Keratinocyte (primary cell): ENCODE data around the gene SLC25A13. TPM values are rescaled to one million over a fixed set of nuclear protein-coding genes. Genes with fewer than 3 reads are reported as not detected.

ENCODE experiments used
- DNase-seq: peaks from one replicate; pipeline ENCODE4 v3.0.0-alpha.2; 2011; ENCODE audit warnings: low read depth, missing footprints, low spot score
- FAIRE-seq: peaks from 2 replicates; lab custom pipeline; 2011; peaks lifted over from hg19 to GRCh38; lab: Jason Lieb, UNC
- H2AFZ ChIP-seq: 2 replicates; pipeline ENCODE4 v1.6.0; 2012; ENCODE audit warnings: low read length, control low read depth, inconsistent platforms; ENCODE audit not compliant: control insufficient read depth
- H3K27ac ChIP-seq: 2 replicates; pipeline ENCODE4 v1.5.1; 2011; ENCODE audit warnings: low read length; ENCODE audit not compliant: control insufficient read depth, insufficient read depth
- H3K27me3 ChIP-seq: 3 replicates; pipeline ENCODE4 v1.6.0; 2011; ENCODE audit warnings: low read length; ENCODE audit not compliant: control insufficient read depth, insufficient read depth; ENCODE audit errors: extremely low read depth
- H3K36me3 ChIP-seq, 2 experiments: 2 replicates in 1 of 2; 3 replicates in 1 of 2; pipeline ENCODE4 v1.5.1; 2011; ENCODE audit warnings: low read length in 2 of 2, mild to moderate bottlenecking in 1 of 2; ENCODE audit not compliant: control insufficient read depth in 2 of 2, insufficient read depth in 2 of 2; ENCODE audit errors: extremely low read depth in 1 of 2
- H3K4me1 ChIP-seq: 3 replicates; pipeline ENCODE4 v1.5.1; 2011; ENCODE audit warnings: low read length; ENCODE audit not compliant: control insufficient read depth, insufficient read depth; ENCODE audit errors: extremely low read depth
- H3K4me2 ChIP-seq: 3 replicates; pipeline ENCODE4 v1.6.0; 2011; ENCODE audit warnings: low read depth, low read length; ENCODE audit not compliant: control insufficient read depth, insufficient read depth; ENCODE audit errors: extremely low read depth
- H3K4me3 ChIP-seq, 3 experiments: fragments of 200-600 bp in 1 of 3; sonication (generic) in 1 of 3; 2 replicates in 2 of 3; 3 replicates in 1 of 3; pipeline ENCODE4 v1.5.1; 2011 to 2016; ENCODE audit warnings: low read length in 3 of 3, mild to moderate bottlenecking in 3 of 3, control low read depth in 2 of 3, inconsistent platforms in 1 of 3, low read depth in 1 of 3, mixed read lengths in 1 of 3, mixed run types in 1 of 3, moderate library complexity in 1 of 3; ENCODE audit not compliant: control insufficient read depth in 2 of 3, insufficient read depth in 2 of 3; ENCODE audit errors: extremely low read depth in 1 of 3
- H3K79me2 ChIP-seq: 2 replicates; pipeline ENCODE4 v1.6.0; 2012; ENCODE audit warnings: low read length; ENCODE audit not compliant: control insufficient read depth, insufficient read depth
- H3K9ac ChIP-seq: 3 replicates; pipeline ENCODE4 v1.6.0; 2011; ENCODE audit warnings: low read length; ENCODE audit not compliant: control insufficient read depth, insufficient read depth; ENCODE audit errors: extremely low read depth
- H3K9me1 ChIP-seq: 3 replicates; pipeline ENCODE4 v1.6.0; 2011; ENCODE audit warnings: low read length; ENCODE audit not compliant: control insufficient read depth, insufficient read depth; ENCODE audit errors: extremely low read depth
- H3K9me3 ChIP-seq: 2 replicates; pipeline ENCODE4 v1.5.1; 2012; ENCODE audit warnings: low read depth, low read length; ENCODE audit not compliant: control insufficient read depth
- H4K20me1 ChIP-seq: 3 replicates; pipeline ENCODE4 v1.6.0; 2011; ENCODE audit warnings: low read length; ENCODE audit not compliant: control insufficient read depth, insufficient read depth; ENCODE audit errors: extremely low read depth
- CTCF ChIP-seq, 3 experiments: IDR thresholded peaks in 1 of 3; conservative IDR thresholded peaks in 1 of 3; optimal IDR thresholded peaks in 1 of 3; 2 replicates in 2 of 3; 3 replicates in 1 of 3; pipeline versions ENCODE3 to v1.5.1; 2011; ENCODE audit warnings: low read length in 3 of 3, mild to moderate bottlenecking in 3 of 3, moderate library complexity in 2 of 3, control low read depth in 1 of 3, inconsistent platforms in 1 of 3; ENCODE audit not compliant: insufficient read depth in 2 of 3; ENCODE audit errors: extremely low read depth in 1 of 3
- EZH2 ChIP-seq: IDR thresholded peaks from one replicate; pipeline ENCODE4 v1.6.1; 2012; ENCODE audit warnings: inconsistent platforms, mild to moderate bottlenecking, low read length, moderate library complexity
- dilution Hi-C: fragments of 300-500 bp; cut with MboI; formaldehyde crosslinking; loops from one replicate; pipeline ENCODE4 v1.7.0; 2020; ENCODE audit warnings: low sequenced_read_pairs; ENCODE audit not compliant: extremely low pct_ligation_motif_present
- polyA plus RNA-seq, 5 experiments: library from polyadenylated mRNA; depleted of rRNA in 3 of 5; stranded (reverse) in 3 of 5; stranded (forward) in 1 of 5; unstranded in 1 of 5; fragments of >200 nt; gene quantifications; 1 replicate in 1 of 5; 2 replicates in 3 of 5; 3 replicates in 1 of 5; pipeline versions ENCODE4 v1.2.1 to v1.2.3, GENCODE V29; 2011 to 2012; ENCODE audit warnings: missing spikeins in 2 of 5, low read depth in 1 of 5, low replicate concordance in 1 of 5

SLC25A13 gene
- polyA plus RNA-seq, 1 donor (not counting 4 experiments of a cell fraction or from before 2014, with no cell fraction given), result 29.4 TPM

GRCh38 chr7:96236198-96237039 lies 85.5 kb downstream of the SLC25A13 start:
- Histone ChIP-seq H3K4me3 (no peak overlapping the region), H3K9ac (no peak overlapping the region), H3K4me2 (no peak overlapping the region), H4K20me1 (no peaks in the 10 kb centered on the region), H3K9me3 (no peaks in the 10 kb centered on the region), H3K79me2 (peaks cover 5% of the 10 kb centered on the region), H3K36me3 (peaks cover 2 to 8% of the 10 kb centered on the region in 2 experiments), H3K4me1 (peaks cover 15% of the 10 kb centered on the region), H3K27ac (no peak overlapping the region), H2AFZ (no peak overlapping the region), H3K9me1 (no peaks in the 10 kb centered on the region), H3K27me3 (no peaks in the 10 kb centered on the region)
- no peak for FAIRE-seq
- dilution Hi-C loops, result no loop called here
- TF ChIP-seq CTCF (optimal IDR thresholded peaks at IDR 0.05 in 1 of 3, IDR thresholded peaks at IDR 0.05 in 1 of 3, conservative IDR thresholded peaks at IDR 0.05 in 1 of 3; ENCODE audit: extremely low read depth in 1 of 3, insufficient read depth in 2 of 3, low read length in 3 of 3) (no peak), EZH2 (no peak)
- no peak for DNase-seq

DNA sequence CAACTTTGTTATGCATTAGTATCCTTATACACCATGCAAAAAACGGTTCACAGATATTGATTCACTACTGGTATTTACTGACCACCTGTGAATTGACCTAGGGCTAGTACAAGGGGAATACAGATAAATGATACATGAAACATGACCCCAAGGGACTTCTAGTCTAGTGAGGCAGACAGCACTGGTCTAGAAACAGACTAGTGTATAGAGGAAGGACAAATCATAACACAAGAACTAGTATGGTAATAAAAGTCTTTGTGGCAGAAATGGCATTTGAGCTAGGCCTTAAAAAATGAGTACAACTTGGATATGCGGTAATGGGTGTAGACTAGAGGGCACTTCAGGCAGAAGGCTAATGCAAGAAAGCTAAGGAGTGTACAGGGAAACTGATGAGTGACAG lies 86.6 kb downstream of the SLC25A13 start:
- peaks cover 5% of the 10 kb centered on the region for H3K79me2 ChIP-seq
- no peak for DNase-seq
- H3K9me1 ChIP-seq, result no peaks in the 10 kb centered on the region
- peaks cover 13% of the 10 kb centered on the region for H3K4me1 ChIP-seq
- H3K4me3 ChIP-seq, result no peak overlapping the region
- no peak for FAIRE-seq
- H3K9me3 ChIP-seq, result no peaks in the 10 kb centered on the region
- no peaks in the 10 kb centered on the region for H4K20me1 ChIP-seq
- H2AFZ ChIP-seq, result no peak overlapping the region
- peaks cover 2 to 8% of the 10 kb centered on the region in 2 experiments for H3K36me3 ChIP-seq
- TF ChIP-seq EZH2, result no peak
- no peak for TF ChIP-seq CTCF (optimal IDR thresholded peaks at IDR 0.05 in 1 of 3, IDR thresholded peaks at IDR 0.05 in 1 of 3, conservative IDR thresholded peaks at IDR 0.05 in 1 of 3; ENCODE audit: extremely low read depth in 1 of 3, insufficient read depth in 2 of 3, low read length in 3 of 3)
- dilution Hi-C loops, result no loop called here
- H3K4me2 ChIP-seq, result no peak overlapping the region
- H3K27me3 ChIP-seq, result no peaks in the 10 kb centered on the region
- H3K27ac ChIP-seq, result no peak overlapping the region
- no peak overlapping the region for H3K9ac ChIP-seq
